ENCODE measurements around the gene ESYT3. TPM values are rescaled to one million over a fixed set of nuclear protein-coding genes. Genes with fewer than 3 reads are reported as not detected.

The ESYT3 gene
- total and polyA plus RNA-seq, 2 of the 8 experiments (the other 6 are each of a cell fraction or from before 2014, with no cell fraction given) = 4.4 to 7.3 TPM

- Histone ChIP-seq H3K4me2 (ENCODE audit: insufficient read depth in 1 of 2, low read depth in 2 of 2, low read length in 2 of 2) (no peak overlapping the region), H4K20me1 (replicated peaks in 1 of 2; ENCODE audit: control insufficient read depth in 1 of 2, insufficient read depth in 2 of 2, low read length in 2 of 2) (no peaks in the 10 kb centered on the region), H3K27me3 (replicated peaks in 1 of 4; ENCODE audit: control insufficient read depth in 3 of 4, extremely low read depth in 1 of 4, insufficient read depth in 3 of 4, low read length in 3 of 4) (no peaks in the 10 kb centered on the region), H2AK5ac (ENCODE audit: low read depth, low read length) (no peak overlapping the region), H3K56ac (replicated peaks; ENCODE audit: insufficient read length, low read depth, low read length) (no peak overlapping the region), H4K8ac (ENCODE audit: extremely low read depth, insufficient read depth, low read length) (no peak overlapping the region), H3K9me3 (ENCODE audit: insufficient read depth in 2 of 2, low read depth in 1 of 2, low read length in 1 of 2) (no peaks in the 10 kb centered on the region), H3K79me2 (ENCODE audit: control insufficient read depth in 1 of 2, insufficient read depth in 2 of 2, low read length in 2 of 2) (no peaks in the 10 kb centered on the region), H3K4ac (replicated peaks; ENCODE audit: insufficient read length, low read depth, low read length) (no peak overlapping the region), H2BK20ac (ENCODE audit: low read length) (no peak overlapping the region), H3K27ac (ENCODE audit: low read depth, low read length) (no peak overlapping the region), H2BK120ac (replicated peaks; ENCODE audit: low read depth, low read length) (no peak overlapping the region), H4K91ac (replicated peaks; ENCODE audit: insufficient read length, low read length) (no peak overlapping the region), H3K4me3 (ENCODE audit: extremely low read depth in 1 of 4, insufficient read depth in 2 of 4, low read depth in 3 of 4, low read length in 4 of 4) (no peak overlapping the region), H3K4me1 (replicated peaks in 1 of 4; ENCODE audit: control insufficient read depth in 3 of 4, insufficient read depth in 4 of 4, low read length in 3 of 4) (peaks cover 0 to 3% (median 0%) of the 10 kb centered on the region in 4 experiments; a peak in 1 of 7 replicates), H3K23me2 (ENCODE audit: low read depth, low read length) (no peaks in the 10 kb centered on the region), H3K36me3 (ENCODE audit: control insufficient read depth in 2 of 4, insufficient read depth in 4 of 4, low read length in 3 of 4) (no peaks in the 10 kb centered on the region), H3K9ac (replicated peaks in 1 of 4; ENCODE audit: extremely low read depth in 1 of 4, low read depth in 3 of 4, low read length in 3 of 4) (no peak overlapping the region), H4K5ac (ENCODE audit: insufficient read length, low read depth, low read length) (no peak overlapping the region), H2AFZ (ENCODE audit: low read length) (no peak overlapping the region), H2BK5ac (ENCODE audit: low read depth, low read length) (no peak overlapping the region), H3K18ac (ENCODE audit: extremely low read depth, low read length) (no peak overlapping the region), H2BK12ac (ENCODE audit: low read depth, low read length) (no peak overlapping the region), H3K14ac (ENCODE audit: insufficient read length) (no peak overlapping the region), H3K79me1 (ENCODE audit: low read depth, low read length) (no peaks in the 10 kb centered on the region), H3K23ac (ENCODE audit: insufficient read length) (no peak overlapping the region), H2BK15ac (ENCODE audit: low read length) (no peak overlapping the region)
- 91% methylated on average over 3 of the region's 3 CpGs; no CpG with 5 or more reads in 1 of the 2 experiments for WGBS, 2 experiments (ENCODE audit: extremely low coverage in 1 of 2, insufficient coverage in 1 of 2, insufficient read length in 1 of 2, insufficient replicate concordance in 2 of 2, low coverage in 1 of 2, low lambda C conversion rate in 2 of 2, missing lambda C conversion rate in 1 of 2)
- DNase-seq (ENCODE audit: low read depth in 1 of 2, low spot score in 2 of 2) (no peak), FAIRE-seq (no peak)
- TF ChIP-seq JUND (IDR thresholded peaks at IDR 0.05; ENCODE audit: low read length) = no peak
- POLR2A ChIA-PET (ENCODE audit: partially characterized antibody) = no interaction called here
- CTCF ChIA-PET (ENCODE audit: partially characterized antibody) = interaction anchor here (1.1 kb wide), 1 partner anchor 87 kb away, joined by 3 read pairs; no protein-coding TSS in a partner anchor
Observed at GRCh38 chr3:138507524-138507923, 73.1 kb downstream of the ESYT3 start.

Data from H1 (cell line).